CD4-positive, alpha-beta T cell treated with Interleukin-17A for 4 hours (primary cell): Measurements from ENCODE around the gene ZNF609.

Experiments used
- DNase-seq: peaks from one replicate; pipeline ENCODE4 v3.0.0-alpha.2; 2020; ENCODE audit warnings: mixed read lengths

The ZNF609 gene, protein sequence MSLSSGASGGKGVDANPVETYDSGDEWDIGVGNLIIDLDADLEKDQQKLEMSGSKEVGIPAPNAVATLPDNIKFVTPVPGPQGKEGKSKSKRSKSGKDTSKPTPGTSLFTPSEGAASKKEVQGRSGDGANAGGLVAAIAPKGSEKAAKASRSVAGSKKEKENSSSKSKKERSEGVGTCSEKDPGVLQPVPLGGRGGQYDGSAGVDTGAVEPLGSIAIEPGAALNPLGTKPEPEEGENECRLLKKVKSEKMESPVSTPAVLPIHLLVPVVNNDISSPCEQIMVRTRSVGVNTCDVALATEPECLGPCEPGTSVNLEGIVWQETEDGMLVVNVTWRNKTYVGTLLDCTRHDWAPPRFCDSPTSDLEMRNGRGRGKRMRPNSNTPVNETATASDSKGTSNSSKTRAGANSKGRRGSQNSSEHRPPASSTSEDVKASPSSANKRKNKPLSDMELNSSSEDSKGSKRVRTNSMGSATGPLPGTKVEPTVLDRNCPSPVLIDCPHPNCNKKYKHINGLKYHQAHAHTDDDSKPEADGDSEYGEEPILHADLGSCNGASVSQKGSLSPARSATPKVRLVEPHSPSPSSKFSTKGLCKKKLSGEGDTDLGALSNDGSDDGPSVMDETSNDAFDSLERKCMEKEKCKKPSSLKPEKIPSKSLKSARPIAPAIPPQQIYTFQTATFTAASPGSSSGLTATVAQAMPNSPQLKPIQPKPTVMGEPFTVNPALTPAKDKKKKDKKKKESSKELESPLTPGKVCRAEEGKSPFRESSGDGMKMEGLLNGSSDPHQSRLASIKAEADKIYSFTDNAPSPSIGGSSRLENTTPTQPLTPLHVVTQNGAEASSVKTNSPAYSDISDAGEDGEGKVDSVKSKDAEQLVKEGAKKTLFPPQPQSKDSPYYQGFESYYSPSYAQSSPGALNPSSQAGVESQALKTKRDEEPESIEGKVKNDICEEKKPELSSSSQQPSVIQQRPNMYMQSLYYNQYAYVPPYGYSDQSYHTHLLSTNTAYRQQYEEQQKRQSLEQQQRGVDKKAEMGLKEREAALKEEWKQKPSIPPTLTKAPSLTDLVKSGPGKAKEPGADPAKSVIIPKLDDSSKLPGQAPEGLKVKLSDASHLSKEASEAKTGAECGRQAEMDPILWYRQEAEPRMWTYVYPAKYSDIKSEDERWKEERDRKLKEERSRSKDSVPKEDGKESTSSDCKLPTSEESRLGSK (N-terminal part only)

DNA sequence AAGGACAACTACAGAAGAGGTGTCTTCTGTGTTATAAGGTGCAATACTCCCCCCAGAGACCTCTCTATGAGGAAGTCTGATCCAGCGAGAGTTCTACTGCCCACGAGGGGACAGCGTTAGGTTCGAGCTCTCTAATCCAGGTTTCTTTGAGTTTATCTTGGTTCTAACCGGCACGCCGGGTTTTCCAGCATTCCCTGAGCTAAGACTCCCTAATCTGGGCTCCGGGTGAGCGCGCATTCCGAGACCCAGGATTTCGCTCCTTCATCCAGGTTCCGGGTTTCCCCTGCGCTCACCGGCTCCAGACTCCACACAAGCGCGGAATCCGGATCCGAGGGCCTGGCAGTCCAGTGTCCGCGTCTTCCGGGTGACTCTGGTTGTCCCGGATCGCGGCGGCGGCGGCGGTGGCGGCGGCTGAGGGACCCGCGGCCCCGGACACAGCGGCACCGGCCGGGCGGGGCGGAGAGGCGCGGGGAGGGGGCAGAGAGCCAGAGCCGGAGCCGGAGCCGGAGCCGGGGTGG lies at the start of gene ZNF609:
Gene ZNF609, plus strand, starts transcription at position 373 of the 518 bp plus-strand sequence. CDS start 38,842 bp downstream, outside the sequence.
- DNase-seq, result peak; percentile 87

DNA sequence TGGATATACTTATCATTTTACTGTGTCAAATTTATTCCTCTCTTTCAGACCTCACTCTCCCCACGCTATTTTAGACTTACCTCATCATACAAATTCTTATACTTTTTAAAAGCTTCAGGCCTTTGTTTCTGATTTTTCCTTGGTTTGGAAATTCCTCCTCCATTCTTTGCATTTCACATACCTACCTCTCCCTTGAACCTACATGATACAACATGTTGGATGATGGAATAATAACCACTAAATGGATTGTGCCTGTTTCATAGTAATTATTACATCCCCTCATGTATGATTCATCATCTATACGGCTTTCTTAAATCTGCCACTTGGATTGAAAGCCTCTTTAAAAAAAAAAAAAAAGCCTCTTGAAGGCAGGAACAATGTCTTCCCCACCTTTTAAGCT lies 48.2 kb upstream of the ZNF609 start:
- no peak for DNase-seq

DNA sequence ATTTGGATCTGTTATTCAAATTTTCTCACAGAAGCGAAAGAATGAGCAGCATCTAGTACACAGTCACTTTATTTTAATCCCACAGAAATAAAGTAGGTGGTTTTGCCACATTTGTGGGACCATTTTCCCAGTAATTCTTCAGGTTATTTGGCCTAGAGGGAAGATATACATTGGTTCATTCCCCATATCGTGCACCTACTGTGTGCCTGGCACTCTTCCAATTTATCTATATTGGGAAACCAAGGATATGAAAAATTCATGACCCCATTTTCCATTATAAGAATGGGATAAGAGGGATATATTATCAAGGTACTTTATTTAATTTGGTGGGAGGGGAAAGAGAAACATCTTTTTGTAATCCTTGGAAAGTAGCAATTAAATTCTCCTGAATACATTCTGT lies 37.7 kb upstream of the ZNF609 start:
- DNase-seq, result no peak

DNA sequence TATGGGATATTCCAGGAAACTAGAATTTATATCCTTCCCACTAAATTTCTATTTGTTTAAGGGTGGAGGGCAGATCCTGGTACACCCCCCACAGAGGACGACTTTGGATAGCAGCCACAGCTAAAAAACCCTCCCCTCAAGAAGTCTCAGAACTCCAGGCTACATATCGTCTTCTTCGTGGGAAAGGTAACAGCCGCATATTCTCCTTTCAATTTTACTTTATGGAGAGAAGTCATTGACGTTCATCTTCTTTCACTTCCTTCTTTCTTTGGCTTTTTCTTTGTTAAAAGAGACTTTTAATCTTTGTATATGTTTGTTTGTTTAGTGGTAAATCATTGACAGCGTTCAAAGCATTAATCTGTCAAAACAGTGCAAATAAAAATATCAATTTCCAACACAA lies 36.4 kb upstream of the ZNF609 start:
- no peak for DNase-seq

DNA sequence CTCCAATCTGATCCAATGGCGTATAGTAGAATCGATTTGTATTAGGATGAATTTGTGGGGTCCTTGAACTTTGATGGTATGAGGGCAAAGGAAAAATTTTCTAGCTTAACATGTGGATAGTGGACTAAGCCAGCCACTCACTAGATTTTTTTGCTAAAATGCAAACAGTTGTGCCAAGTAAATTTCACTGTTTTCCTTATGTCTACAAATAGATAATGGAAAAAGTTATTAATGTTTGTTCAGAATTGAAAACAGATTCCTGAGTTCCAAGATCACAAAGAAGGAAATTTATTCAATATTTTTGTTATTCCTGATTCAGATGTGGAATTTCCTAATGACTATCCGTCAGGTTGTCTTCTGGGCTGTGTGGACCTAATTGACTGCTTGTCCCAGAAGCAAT lies 35.2 kb upstream of the ZNF609 start:
- DNase-seq, result no peak

DNA sequence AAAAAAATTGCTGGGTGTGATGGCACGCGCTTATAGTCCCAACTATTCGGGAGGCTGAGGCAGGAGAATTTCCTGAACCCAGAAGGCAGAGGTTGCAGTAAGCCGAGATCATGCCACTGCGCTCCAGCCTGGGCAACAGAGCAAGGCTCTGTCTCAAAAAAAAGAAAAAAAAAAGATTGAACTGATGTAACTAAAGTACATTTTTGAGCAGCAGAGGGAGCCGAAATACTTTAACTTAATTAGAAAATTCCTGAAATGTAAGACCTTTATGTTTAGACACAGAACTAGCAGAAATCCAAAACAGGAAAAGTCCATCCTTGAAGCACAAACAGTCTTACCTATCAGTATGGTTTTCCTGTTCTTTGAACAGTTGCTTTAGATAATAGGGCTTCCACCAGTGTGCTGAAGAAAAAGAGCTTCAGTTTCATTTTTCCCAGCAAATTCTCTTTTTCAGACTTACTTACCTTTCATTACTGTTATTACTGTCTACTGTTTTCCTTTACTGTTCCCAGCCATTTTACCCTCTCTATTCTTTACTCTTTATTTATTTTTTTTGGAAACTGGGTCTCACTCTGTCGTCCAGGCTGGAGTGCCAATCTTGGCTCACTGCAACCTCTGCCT lies 33.4 kb upstream of the ZNF609 start:
- DNase-seq, result peak; percentile 10

DNA sequence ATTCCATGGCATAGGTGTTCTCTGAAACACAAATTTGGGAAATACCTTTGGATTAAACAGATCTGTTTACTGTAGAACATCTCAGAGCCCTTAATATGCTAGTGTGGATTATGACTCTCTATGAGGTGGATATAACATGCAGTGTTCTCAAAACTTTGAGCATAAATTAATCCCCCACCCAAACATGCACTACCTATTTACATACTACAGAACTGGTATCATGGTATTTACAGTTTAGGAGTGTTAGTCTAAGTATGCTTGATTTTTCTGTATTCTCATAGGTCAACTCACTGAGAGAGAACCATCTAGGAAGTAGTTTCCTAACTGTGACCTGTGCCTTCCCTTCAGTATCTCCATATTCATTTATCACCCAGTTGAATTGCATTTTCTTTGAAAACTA lies 30.9 kb upstream of the ZNF609 start:
- DNase-seq, result no peak

DNA sequence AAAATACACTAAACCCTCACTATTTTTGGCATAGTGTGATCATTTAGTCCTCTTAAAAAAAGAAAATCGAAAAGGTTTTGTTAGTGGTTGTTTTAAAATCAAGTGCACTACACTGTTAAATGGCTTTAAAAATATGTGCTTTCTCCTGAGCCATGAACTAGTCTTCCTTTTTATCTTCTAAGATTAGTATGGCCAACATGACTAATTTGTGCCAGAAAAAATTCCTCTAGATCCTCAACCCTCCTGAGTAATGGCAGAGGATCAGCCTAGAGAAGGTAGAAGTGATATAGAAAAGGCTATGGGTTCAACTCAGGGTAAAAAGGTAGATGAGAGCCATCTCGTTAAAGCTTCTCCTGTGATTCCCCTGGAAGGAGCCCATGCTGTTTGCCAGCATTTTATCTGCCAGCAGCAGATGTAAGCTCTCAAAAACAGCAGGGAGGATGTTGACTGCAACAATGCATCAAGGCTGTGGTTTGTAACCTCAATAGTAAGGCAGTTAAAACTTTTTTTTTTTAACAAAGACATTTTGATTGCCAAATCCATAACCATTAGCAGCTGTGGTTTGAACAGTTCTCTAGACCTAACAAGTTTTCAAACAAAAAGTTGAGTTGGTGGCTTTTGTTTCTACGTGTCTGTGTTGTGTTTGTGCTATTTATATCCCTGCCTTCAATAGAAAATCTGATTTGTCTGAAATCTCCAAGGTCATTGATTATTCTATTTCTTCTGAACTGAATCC lies 30.2 kb upstream of the ZNF609 start:
- peak; percentile 57 for DNase-seq

DNA sequence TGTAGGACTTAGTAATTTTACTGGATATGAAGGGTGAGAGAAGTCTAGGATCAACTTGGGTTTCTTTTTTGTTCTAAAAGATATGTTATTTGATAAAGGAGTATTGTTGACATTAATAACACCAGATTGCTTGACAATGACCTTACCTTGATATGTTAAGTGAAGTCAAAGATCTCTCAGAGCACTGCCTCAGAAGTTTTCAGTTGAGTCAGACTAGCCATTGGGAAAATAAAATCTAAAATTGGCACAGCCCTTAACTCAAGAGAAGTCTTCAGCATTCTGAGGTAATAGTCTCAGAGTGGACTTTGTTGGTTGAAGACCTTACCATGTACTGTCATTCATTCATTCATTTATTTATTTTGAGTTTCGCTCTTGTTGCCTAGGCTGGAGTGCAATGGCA lies 22.4 kb upstream of the ZNF609 start:
- no peak for DNase-seq

DNA sequence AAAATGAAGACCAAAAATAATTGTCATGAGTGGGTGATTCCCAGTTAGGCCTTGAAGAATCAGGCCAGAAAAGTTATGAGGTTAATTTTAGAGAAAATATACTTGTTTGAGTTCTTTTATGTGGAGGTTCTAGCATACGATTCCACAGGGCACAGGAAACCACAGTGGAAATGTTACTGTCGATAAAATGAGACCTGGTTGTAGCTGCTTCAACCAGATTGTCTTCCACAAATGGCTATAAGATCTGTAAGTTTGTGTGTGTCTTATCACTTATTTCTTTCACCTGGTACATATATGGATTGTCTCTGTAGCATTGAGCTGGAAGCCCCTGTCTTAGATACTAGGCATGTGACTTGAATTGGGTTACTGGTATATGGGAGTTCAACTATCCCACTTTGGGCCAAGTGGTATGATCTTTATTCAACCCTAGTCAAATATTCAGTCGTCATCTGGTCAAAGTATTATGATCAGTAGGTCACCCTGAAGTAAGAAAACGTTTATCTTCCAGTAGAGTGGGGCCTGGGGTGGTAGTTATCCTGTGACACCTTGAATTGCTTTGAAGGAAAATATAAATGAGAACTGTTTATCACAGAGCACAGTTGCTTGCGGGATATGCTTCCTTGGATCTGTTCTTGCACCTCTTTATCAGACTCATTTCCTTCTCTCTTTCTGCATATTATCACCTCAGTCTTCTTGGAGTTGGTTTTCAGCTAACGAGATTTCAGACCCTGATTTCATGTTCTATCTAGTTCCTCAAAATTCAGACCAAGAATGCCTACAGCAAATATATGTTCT lies 21.5 kb upstream of the ZNF609 start:
- DNase-seq, result no peak

DNA sequence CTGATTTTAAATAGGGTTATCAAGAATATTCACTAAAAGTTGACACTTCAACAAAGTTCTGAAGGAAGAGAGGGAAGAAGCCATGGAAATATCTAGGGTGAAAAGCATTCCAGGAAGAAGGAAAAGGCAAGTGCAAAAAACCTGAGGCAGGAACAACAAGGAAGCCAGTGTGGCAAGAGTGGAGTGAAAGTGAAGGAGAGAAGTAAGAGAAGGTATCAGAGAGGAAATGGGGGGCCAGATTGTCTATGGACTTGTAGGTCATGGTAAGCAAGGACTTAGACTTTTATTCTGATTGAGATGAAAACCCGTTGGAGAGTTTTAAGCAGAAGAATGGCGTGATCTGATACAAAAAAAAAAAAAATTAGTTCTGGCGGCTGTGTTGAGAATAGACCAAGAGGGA lies 18.5 kb upstream of the ZNF609 start:
- DNase-seq, result no peak

DNA sequence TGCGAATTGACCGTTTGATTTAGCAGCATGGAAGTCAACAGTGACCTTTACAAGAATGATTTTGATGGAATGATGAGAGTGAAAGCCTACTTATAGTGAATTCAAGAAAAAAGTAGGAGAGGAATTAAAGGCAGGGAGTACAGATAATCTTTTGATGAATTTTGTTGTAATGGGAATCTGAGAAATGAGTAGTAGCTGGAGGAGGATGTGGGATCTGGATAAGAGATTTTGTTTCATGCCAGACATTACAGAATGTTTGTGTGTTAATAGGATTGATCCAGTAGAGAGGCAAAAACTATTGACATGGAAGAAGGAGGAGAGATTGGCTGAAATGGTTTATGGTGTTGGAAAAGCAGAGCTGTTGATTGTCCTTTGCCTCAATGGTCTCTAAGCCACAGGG lies 17.4 kb upstream of the ZNF609 start:
- no peak for DNase-seq

DNA sequence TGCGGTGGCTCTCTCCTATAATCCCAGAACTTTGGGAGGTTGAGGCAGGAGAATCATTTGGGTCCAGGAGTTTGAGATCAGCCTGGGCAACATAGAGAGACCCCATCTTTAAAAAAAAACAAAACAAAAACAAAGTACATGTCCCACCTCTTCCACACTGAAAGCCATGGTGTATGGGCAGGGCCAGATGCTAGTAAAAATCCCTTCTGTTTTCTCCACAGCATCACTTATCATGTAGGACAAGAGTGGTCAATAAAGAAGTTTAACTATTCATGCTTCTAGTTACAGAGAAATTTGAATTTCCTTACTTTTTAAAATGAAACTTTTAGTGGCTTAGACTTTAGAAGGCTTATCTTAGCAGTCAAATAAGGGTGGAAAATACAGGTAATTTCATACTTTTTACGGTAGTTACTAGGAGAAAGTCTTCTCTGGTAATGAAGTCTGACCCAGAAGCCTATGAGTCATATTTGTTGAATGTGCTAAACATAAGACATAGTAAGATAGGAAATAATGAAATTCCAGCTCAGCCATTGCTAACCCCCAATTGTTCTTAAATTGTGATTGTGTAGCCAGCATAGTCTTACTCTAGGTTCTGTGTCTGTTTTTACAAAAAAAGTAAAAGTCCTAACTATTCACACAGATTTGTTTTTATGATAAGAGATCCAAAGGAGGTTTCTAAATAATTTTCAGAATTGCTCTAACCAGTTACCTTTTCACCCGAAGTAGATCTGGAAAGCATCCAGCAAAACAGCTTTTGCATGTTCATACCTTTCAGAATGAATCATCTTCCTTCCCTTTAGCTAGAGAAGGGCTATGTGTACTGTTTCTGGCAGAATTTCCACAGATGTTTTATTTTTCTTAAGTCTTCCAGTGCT lies 16.4 kb upstream of the ZNF609 start:
- DNase-seq, result peak; percentile 36

DNA sequence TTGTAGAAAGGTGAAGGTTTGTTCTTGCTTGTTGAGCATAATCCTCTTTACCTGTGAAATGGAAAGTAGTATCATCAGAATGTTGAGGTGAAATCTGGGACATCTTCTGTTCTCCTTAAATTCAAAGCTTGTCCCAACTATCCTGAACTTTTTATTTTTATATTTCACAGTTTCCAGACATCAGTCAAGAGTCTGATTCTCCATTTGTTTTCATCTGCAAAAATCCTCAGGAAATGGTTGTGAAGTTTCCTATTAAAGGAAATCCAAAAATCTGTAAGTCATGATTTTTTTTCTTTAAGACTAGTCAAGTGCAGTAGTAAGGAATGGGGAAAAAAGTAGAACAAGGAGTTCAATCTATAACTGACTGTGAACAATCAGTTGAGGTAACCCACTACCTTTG lies 15.5 kb upstream of the ZNF609 start:
- DNase-seq, result no peak

DNA sequence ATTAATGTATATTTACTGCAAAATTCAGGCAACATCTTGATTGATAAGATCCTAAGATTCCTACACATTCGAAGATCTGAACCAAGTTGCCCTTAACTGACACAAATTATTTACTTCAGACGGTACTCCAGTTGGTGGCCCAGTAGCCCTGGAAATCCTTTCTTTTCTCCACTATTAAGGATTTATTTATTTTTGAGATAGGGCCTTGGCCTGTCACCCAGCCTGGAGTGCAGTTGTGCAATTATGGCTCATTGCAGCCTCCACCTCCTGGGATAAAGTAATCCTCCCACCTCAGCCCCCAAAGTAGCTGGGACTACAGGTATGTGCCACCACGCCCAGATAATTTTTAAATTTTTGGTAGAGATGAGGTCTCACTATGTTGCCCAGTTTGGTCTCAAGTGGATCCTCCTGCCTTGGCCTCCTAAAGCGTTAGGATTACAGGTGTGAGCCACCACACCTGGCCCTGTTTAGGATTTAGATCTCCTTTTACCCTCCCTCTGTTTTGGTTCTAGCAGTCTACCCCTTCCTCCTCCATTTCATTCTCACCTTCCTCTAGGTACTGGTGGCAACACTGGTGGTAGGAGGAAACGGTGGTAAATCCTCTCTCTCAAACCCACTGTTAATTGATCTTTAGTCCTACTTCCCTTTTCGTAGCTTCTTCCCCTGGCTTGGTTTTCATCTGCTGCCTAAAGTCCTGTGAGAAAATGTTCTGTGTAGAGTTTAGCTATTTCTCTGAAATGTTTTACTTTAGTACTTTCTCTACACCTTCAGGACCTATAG lies 12.7 kb upstream of the ZNF609 start:
- DNase-seq, result no peak

DNA sequence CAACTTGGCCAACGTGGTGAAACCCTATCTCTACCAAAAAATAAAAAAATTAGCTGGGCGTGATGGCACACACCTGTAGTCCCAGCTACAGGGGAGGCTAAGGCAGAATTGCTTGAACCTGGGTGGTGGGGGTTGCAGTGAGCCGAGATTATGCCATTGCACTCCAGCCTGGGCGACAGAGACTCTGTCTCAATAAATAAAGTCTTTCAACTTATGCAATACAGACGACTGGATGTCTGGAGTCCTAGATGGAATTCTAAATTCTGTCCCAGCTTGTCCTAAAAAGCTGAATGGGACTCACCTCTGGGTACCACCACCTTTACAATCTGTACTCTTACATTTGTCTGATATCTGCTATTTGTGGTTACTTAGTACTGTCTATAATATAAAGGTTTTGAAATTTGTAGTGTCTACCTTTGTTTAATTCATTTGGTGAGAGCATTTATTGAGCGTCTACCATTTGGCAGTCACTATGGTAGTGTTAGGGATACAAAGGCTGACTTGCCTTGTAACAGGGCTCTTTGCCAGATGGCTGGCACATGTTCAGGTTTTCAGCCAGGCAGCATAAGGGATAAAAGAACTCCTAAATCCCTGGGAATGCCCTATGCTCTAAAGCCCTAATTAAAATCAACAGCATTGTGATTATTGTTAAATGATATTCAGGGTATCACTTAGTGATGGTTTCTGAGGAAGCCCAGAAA lies 7.2 kb upstream of the ZNF609 start:
- DNase-seq, result no peak

DNA sequence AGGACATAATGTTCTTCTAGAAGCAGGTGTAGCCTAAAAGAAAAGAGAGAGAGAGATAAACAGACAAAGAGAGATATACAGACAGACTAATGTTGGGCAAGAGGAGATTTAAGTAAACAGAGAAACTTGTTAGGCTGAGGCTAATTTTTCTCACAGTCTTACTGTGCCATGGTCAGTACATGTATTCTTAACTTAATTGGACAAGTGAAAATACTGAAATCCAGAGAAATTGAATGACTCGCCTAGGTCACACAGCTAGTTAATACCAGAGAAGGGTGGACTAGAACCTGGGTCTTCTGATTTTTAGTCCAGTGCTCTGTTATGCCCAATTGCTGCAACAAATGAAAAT lies 6.7 kb upstream of the ZNF609 start:
- no peak for DNase-seq

DNA sequence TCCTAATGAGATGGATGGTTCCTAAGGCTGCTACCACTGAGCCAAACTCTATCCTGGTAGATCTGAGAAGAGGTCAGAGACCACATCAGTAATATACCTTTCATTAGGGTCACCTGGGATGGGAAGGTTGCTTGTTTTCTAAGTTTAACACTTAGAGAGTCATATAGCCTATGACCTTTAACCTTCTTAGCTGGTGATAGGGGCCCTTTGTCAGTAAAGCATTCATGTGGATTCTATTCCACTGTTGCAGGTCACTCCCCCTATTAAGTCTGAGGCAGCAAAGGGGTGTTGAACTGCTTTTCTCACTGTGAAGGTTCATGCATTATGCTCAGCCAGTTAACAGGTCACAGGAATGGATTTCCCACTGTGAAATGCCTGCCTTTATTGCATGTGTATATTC lies 6.1 kb upstream of the ZNF609 start:
- no peak for DNase-seq

DNA sequence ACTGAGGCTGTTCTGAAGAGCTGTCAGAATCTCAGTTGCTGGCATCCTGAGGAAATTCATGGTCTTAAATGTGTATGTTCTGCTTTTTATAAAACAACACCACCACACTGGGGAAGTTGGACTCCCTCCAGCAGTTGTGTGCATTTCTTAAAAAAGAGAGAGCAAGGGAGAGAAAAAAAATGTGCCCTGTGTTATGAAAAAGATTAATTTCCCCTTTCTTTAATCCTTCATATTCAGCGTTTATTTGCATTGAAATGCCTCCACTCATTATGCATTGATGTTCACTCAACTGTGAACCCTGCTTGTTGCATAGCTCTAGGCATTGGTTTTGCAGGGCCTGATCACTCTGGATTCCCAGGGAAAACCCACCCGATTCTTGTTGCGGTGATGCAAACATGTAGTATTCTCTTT lies 4.4 kb upstream of the ZNF609 start:
- DNase-seq, result peak; percentile 50
